GM12878 (cell line): ENCODE measurements around the gene CD207. TPM values are rescaled to one million over a fixed set of nuclear protein-coding genes. Genes with fewer than 3 reads are reported as not detected.

ENCODE experiments used
- ATAC-seq: fragments of 200-7000 bp; cut with Tn5 transposase; 3 replicates; pipeline ENCODE4 v1.9.1; 2020; ENCODE audit warnings: mild to moderate bottlenecking, moderate library complexity
- BruUV-seq: library from RNA; stranded (reverse); fragments of 400-500 nt; replicated peaks from 2 replicates; lab custom pipeline; 2021; lab: Mats Ljungman, UMichigan
- CTCF ChIA-PET: fragments of 300-600 bp; sonication (Branson Sonifier 250); formaldehyde crosslinking; extraction: SDS; loops from one replicate; lab custom pipeline; 2021; ENCODE audit warnings: inconsistent platforms; lab: Yijun Ruan, JAX
- POLR2A ChIA-PET: fragments of 350-600 bp; formaldehyde crosslinking; extraction: SDS; loops from one replicate; lab custom pipeline; 2021; ENCODE audit warnings: inconsistent platforms; lab: Charles Lee
- RAD21 ChIA-PET: fragments of 300-600 bp; sonication (Branson Sonifier 250); formaldehyde crosslinking; loops from one replicate; lab custom pipeline; 2023; ENCODE audit warnings: antibody characterized with exemption; ENCODE audit not compliant: unreplicated experiment; lab: Charles Lee
- SMC1A ChIA-PET: fragments of 300-600 bp; sonication (Branson Sonifier 250); formaldehyde crosslinking; loops from one replicate; lab custom pipeline; 2023; ENCODE audit not compliant: unreplicated experiment, uncharacterized antibody; lab: Charles Lee
- DNase-seq: peaks from one replicate; pipeline ENCODE4 v3.0.0-alpha.2; 2011; ENCODE audit warnings: low read depth, low spot score
- FAIRE-seq: peaks from 3 replicates; lab custom pipeline; 2011; peaks lifted over from hg19 to GRCh38; lab: Jason Lieb, UNC
- H2AFZ ChIP-seq: 2 replicates; pipeline ENCODE4 v1.6.0; 2011; ENCODE audit warnings: low read depth, low read length, control low read depth; ENCODE audit not compliant: control insufficient read depth
- H3K27ac ChIP-seq: 2 replicates; pipeline ENCODE4 v1.5.1; 2011; ENCODE audit warnings: control low read depth; ENCODE audit not compliant: control insufficient read depth, insufficient read depth
- H3K27me3 ChIP-seq, 2 experiments: replicated peaks in 1 of 2; 2 replicates each; pipeline versions ENCODE4 v1.6.0 to v1.6.1; 2011; ENCODE audit warnings: low read length in 1 of 2; ENCODE audit not compliant: control insufficient read depth in 2 of 2, insufficient read depth in 2 of 2
- H3K36me3 ChIP-seq, 2 experiments: 2 replicates each; pipeline ENCODE4 v1.5.1; 2011; ENCODE audit warnings: low read length in 1 of 2; ENCODE audit not compliant: control insufficient read depth in 2 of 2, insufficient read depth in 2 of 2
- H3K4me1 ChIP-seq: 2 replicates; pipeline ENCODE4 v1.6.1; 2011; ENCODE audit warnings: mild to moderate bottlenecking, low read length, moderate library complexity, mixed read lengths; ENCODE audit not compliant: control insufficient read depth, insufficient read depth
- H3K4me2 ChIP-seq: 2 replicates; pipeline ENCODE4 v1.6.0; 2011; ENCODE audit warnings: control low read depth; ENCODE audit not compliant: control insufficient read depth, insufficient read depth
- H3K4me3 ChIP-seq: fragments of 200-600 bp; sonication (generic); 2 replicates; pipeline ENCODE4 v1.5.1; 2016
- H3K79me2 ChIP-seq: 2 replicates; pipeline ENCODE4 v1.6.0; 2011; ENCODE audit warnings: low read length; ENCODE audit not compliant: control insufficient read depth, insufficient read depth
- H3K9ac ChIP-seq: 2 replicates; pipeline ENCODE4 v1.8.0; 2011; ENCODE audit warnings: low read length, control low read depth, mixed read lengths; ENCODE audit not compliant: control insufficient read depth, insufficient read depth
- H3K9me3 ChIP-seq: replicated peaks from 3 replicates; pipeline ENCODE4 v1.5.1; 2011; ENCODE audit warnings: mild to moderate bottlenecking, low read length; ENCODE audit not compliant: control insufficient read depth, insufficient read depth
- H4K20me1 ChIP-seq: 2 replicates; pipeline ENCODE4 v1.6.0; 2011; ENCODE audit not compliant: control insufficient read depth, insufficient read depth
- CHD2 ChIP-seq: IDR thresholded peaks from 2 replicates; pipeline ENCODE4 v1.6.1; 2011; ENCODE audit warnings: low read depth, low read length, improper control_type of control experiment, borderline replicate concordance
- CREB1 ChIP-seq: IDR thresholded peaks from 2 replicates; pipeline ENCODE4 v1.6.1; 2012; ENCODE audit warnings: low read depth, mild to moderate bottlenecking, inconsistent platforms
- CTCF ChIP-seq, 3 experiments: IDR thresholded peaks in 2 of 3; conservative IDR thresholded peaks in 1 of 3; 2 replicates each; pipeline ENCODE4 v1.5.1; 2011; ENCODE audit warnings: low read depth in 3 of 3, low read length in 3 of 3, mild to moderate bottlenecking in 3 of 3, control low read depth in 2 of 3, moderate library complexity in 2 of 3, inconsistent platforms in 1 of 3, mixed read lengths in 1 of 3; ENCODE audit not compliant: control insufficient read depth in 2 of 3, insufficient read depth in 1 of 3; ENCODE audit errors: extremely low read depth in 1 of 3
- EED ChIP-seq: sonication (generic); IDR thresholded peaks from 2 replicates; pipeline ENCODE4 v1.6.1; 2016; ENCODE audit warnings: antibody characterized with exemption, low read depth
- HCFC1 ChIP-seq: fragments of 150-350 bp; IDR thresholded peaks from 2 replicates; pipeline ENCODE4 v1.6.1; 2014; ENCODE audit warnings: low read length
- NBN ChIP-seq: fragments of 450-650 bp; IDR thresholded peaks from 2 replicates; pipeline ENCODE4 v1.6.1; 2016
- NRF1 ChIP-seq: conservative IDR thresholded peaks from 2 replicates; pipeline ENCODE4 v1.6.1; 2011; ENCODE audit warnings: mild to moderate bottlenecking, low read depth, low read length, improper control_type of control experiment
- PML ChIP-seq: IDR thresholded peaks from 2 replicates; pipeline ENCODE4 v1.6.1; 2012; ENCODE audit warnings: low read length, inconsistent platforms
- RCOR1 ChIP-seq: conservative IDR thresholded peaks from 2 replicates; pipeline ENCODE4 v1.6.1; 2012; ENCODE audit warnings: low read depth, low read length, improper control_type of control experiment
- TBL1XR1 ChIP-seq: IDR thresholded peaks from 2 replicates; pipeline ENCODE4 v1.6.1; 2012; ENCODE audit warnings: low read depth, low read length, improper control_type of control experiment
- WRNIP1 ChIP-seq: IDR thresholded peaks from 2 replicates; pipeline ENCODE4 v1.6.1; 2011; ENCODE audit warnings: low read depth, low read length, improper control_type of control experiment, borderline replicate concordance
- ZNF207 ChIP-seq: fragments of 450-650 bp; IDR thresholded peaks from 2 replicates; pipeline ENCODE4 v1.6.1; 2014; ENCODE audit warnings: antibody characterized with exemption, mild to moderate bottlenecking, borderline replicate concordance
- ZNF274 ChIP-seq: IDR thresholded peaks from one replicate; pipeline ENCODE4 v1.8.0; 2011; ENCODE audit not compliant: insufficient read length, insufficient read depth
- WGBS: methylation state at CpG from one replicate; pipeline ENCODE4 v1.1.6; 2016; ENCODE audit warnings: low lambda C conversion rate; ENCODE audit not compliant: insufficient replicate concordance, insufficient coverage; ENCODE audit errors: missing lambda C conversion rate; 5-methylcytosine and 5-hydroxymethylcytosine counted together
- in situ Hi-C: fragments of 300-500 bp; cut with MboI; formaldehyde crosslinking; loops from 9 replicates; pipeline ENCODE4 v1.14.3; 2018; ENCODE audit warnings: mixed read lengths
- intact Hi-C: fragments of 100-400 bp; cut with micrococcal nuclease; formaldehyde crosslinking; loops from one replicate; pipeline ENCODE4 v1.14.2; 2022; ENCODE audit not compliant: unreplicated experiment
- polyA plus RNA-seq, 11 experiments: library from polyadenylated mRNA; depleted of rRNA in 4 of 11; unstranded in 6 of 11; stranded (reverse) in 5 of 11; fragments of >200 nt; fragmentation: Nextera tagmentation in 4 of 11; fragmentation: Illumina TruSeq in 1 of 11; extraction: Ambion mirVana in 4 of 11; extraction: Trizol in 1 of 11; gene quantifications; 1 replicate in 1 of 11; 2 replicates in 10 of 11; pipeline versions ENCODE4 v1.2.1 to v1.2.3, GENCODE V29; 2011 to 2016; ENCODE audit warnings: inconsistent platforms in 2 of 11, missing spikeins in 2 of 11, low read depth in 1 of 11
- total RNA-seq, 4 experiments: library from RNA; depleted of rRNA in 3 of 4; stranded (reverse); fragments of >200 nt in 3 of 4; fragmentation: Illumina TruSeq in 1 of 4; extraction: Trizol in 1 of 4; gene quantifications; 2 replicates each; pipeline versions ENCODE4 v1.2.1 to v1.2.3, GENCODE V29; 2013 to 2021

CD207 gene
- total and polyA plus RNA-seq, 10 of the 15 experiments (the other 5 are each of a cell fraction or from before 2014, with no cell fraction given), result not detected

- peaks cover 2 to 5% of the 10 kb centered on the region in 2 experiments for H3K27me3 ChIP-seq
- ATAC-seq (no peak), DNase-seq (no peak), FAIRE-seq (no peak)
- WGBS, result 21% methylated on average over 5 of the region's 5 CpGs
- H3K79me2 ChIP-seq, result no peaks in the 10 kb centered on the region
- H3K9ac ChIP-seq, result no peak overlapping the region
- H3K4me2 ChIP-seq, result no peak overlapping the region
- H3K4me3 ChIP-seq, result no peak overlapping the region
- intact Hi-C loops, result no loop called here
- TF ChIP-seq NRF1 (no peak), PML (no peak), CREB1 (no peak), CHD2 (no peak), ZNF207 (no peak), WRNIP1 (no peak), CTCF (IDR thresholded peaks at IDR 0.05 in 2 of 3, conservative IDR thresholded peaks at IDR 0.05 in 1 of 3; ENCODE audit: control insufficient read depth in 2 of 3, extremely low read depth in 1 of 3, insufficient read depth in 1 of 3, low read depth in 3 of 3, low read length in 3 of 3) (no peak), HCFC1 (no peak), RCOR1 (no peak), ZNF274 (no peak), EED (no peak), NBN (no peak), TBL1XR1 (no peak)
- H3K36me3 ChIP-seq, result no peaks in the 10 kb centered on the region
- ChIA-PET RAD21 (no interaction called here), POLR2A (no interaction called here), SMC1A (no interaction called here), CTCF (no interaction called here)
- H3K4me1 ChIP-seq, result no peaks in the 10 kb centered on the region
- H4K20me1 ChIP-seq, result no peaks in the 10 kb centered on the region
- H3K9me3 ChIP-seq, result no peaks in the 10 kb centered on the region
- H3K27ac ChIP-seq, result no peak overlapping the region
- no TSS peak for BruUV-seq
- in situ Hi-C loops, result no loop called here
- no peak overlapping the region for H2AFZ ChIP-seq
These were observed 7.5 kb downstream of the CD207 start for GRCh38 chr2:70828115-70828514.
